H1 (cell line): ENCODE measurements around the gene MYH10. TPM values are rescaled to one million over a fixed set of nuclear protein-coding genes. Genes with fewer than 3 reads are reported as not detected.

Experiments
- CTCF ChIA-PET: fragments of 300-600 bp; sonication (Branson Sonifier 250); formaldehyde crosslinking; loops from one replicate; lab custom pipeline; 2021; ENCODE audit not compliant: partially characterized antibody; lab: Charles Lee
- POLR2A ChIA-PET: fragments of 300-600 bp; sonication (Branson Sonifier 250); formaldehyde crosslinking; loops from one replicate; lab custom pipeline; 2021; ENCODE audit warnings: inconsistent platforms; ENCODE audit not compliant: partially characterized antibody; lab: Charles Lee
- DNase-seq, 2 experiments: peaks; one replicate each; pipeline versions ENCODE4 v3.0.0 to v3.0.0-alpha.2; 2010 to 2022; ENCODE audit warnings: low spot score in 2 of 2, low read depth in 1 of 2, mixed read lengths in 1 of 2
- FAIRE-seq: peaks from 2 replicates; lab custom pipeline; 2011; peaks lifted over from hg19 to GRCh38; lab: Jason Lieb, UNC
- H2AFZ ChIP-seq: 2 replicates; pipeline ENCODE4 v1.8.1; 2012; ENCODE audit warnings: low read length, inconsistent platforms
- H2AK5ac ChIP-seq: 2 replicates; pipeline ENCODE4 v1.6.1; 2013; ENCODE audit warnings: low read depth, low read length
- H2BK120ac ChIP-seq: replicated peaks from 2 replicates; pipeline ENCODE3; 2013; ENCODE audit warnings: low read depth, low read length, inconsistent platforms
- H2BK12ac ChIP-seq: 2 replicates; pipeline ENCODE4 v1.6.1; 2013; ENCODE audit warnings: low read depth, low read length
- H2BK15ac ChIP-seq: 2 replicates; pipeline ENCODE4 v1.6.1; 2013; ENCODE audit warnings: low read length
- H2BK20ac ChIP-seq: 2 replicates; pipeline ENCODE4 v1.6.1; 2013; ENCODE audit warnings: low read length
- H2BK5ac ChIP-seq: 2 replicates; pipeline ENCODE4 v1.6.1; 2013; ENCODE audit warnings: low read depth, low read length
- H3K14ac ChIP-seq: 2 replicates; pipeline ENCODE4 v1.6.1; 2013; ENCODE audit warnings: inconsistent platforms; ENCODE audit not compliant: insufficient read length
- H3K18ac ChIP-seq: 2 replicates; pipeline ENCODE4 v1.6.1; 2013; ENCODE audit warnings: low read length; ENCODE audit errors: extremely low read depth
- H3K23ac ChIP-seq: 2 replicates; pipeline ENCODE4 v1.6.1; 2013; ENCODE audit warnings: inconsistent platforms; ENCODE audit not compliant: insufficient read length
- H3K23me2 ChIP-seq: 2 replicates; pipeline ENCODE4 v1.6.1; 2013; ENCODE audit warnings: low read depth, low read length
- H3K27ac ChIP-seq: 2 replicates; pipeline ENCODE4 v1.6.1; 2011; ENCODE audit warnings: low read depth, low read length, inconsistent platforms
- H3K27me3 ChIP-seq, 4 experiments: replicated peaks in 1 of 4; 1 replicate in 1 of 4; 2 replicates in 3 of 4; pipeline versions ENCODE4 v1.6.1 to v1.8.1; 2011 to 2013; ENCODE audit warnings: low read length in 3 of 4, mild to moderate bottlenecking in 3 of 4, inconsistent platforms in 2 of 4, mixed read lengths in 2 of 4, moderate library complexity in 1 of 4; ENCODE audit not compliant: control insufficient read depth in 3 of 4, insufficient read depth in 3 of 4; ENCODE audit errors: extremely low read depth in 1 of 4
- H3K36me3 ChIP-seq, 4 experiments: 2 replicates each; pipeline versions ENCODE4 v1.6.1 to v1.8.1; 2011 to 2013; ENCODE audit warnings: mild to moderate bottlenecking in 4 of 4, low read length in 3 of 4, moderate library complexity in 2 of 4, control low read depth in 1 of 4, inconsistent platforms in 1 of 4; ENCODE audit not compliant: insufficient read depth in 4 of 4, control insufficient read depth in 2 of 4
- H3K4ac ChIP-seq: replicated peaks from 2 replicates; pipeline ENCODE3; 2013; ENCODE audit warnings: low read length, low read depth, mixed read lengths, inconsistent platforms; ENCODE audit not compliant: insufficient read length
- H3K4me1 ChIP-seq, 4 experiments: replicated peaks in 1 of 4; 1 replicate in 1 of 4; 2 replicates in 3 of 4; pipeline versions ENCODE4 v1.6.1 to v1.8.1; 2011 to 2013; ENCODE audit warnings: low read length in 3 of 4, inconsistent platforms in 2 of 4, mixed read lengths in 1 of 4; ENCODE audit not compliant: insufficient read depth in 4 of 4, control insufficient read depth in 3 of 4
- H3K4me2 ChIP-seq, 2 experiments: 2 replicates each; pipeline versions ENCODE4 v1.6.1 to v1.8.1; 2011 to 2013; ENCODE audit warnings: low read depth in 2 of 2, low read length in 2 of 2, control low read depth in 1 of 2, inconsistent platforms in 1 of 2, mild to moderate bottlenecking in 1 of 2; ENCODE audit not compliant: insufficient read depth in 1 of 2
- H3K4me3 ChIP-seq, 4 experiments: fragments of 200-600, 300-600 bp in 1 of 4; sonication (generic), shearing (Covaris generic), sonication (Bioruptor Twin) in 1 of 4; 2 replicates each; pipeline versions ENCODE4 v1.5.1 to v1.8.1; 2011 to 2016; ENCODE audit warnings: low read length in 4 of 4, low read depth in 3 of 4, control low read depth in 2 of 4, inconsistent platforms in 2 of 4, mild to moderate bottlenecking in 2 of 4, mixed read lengths in 1 of 4, moderate library complexity in 1 of 4; ENCODE audit not compliant: insufficient read depth in 2 of 4; ENCODE audit errors: extremely low read depth in 1 of 4
- H3K56ac ChIP-seq: replicated peaks from 2 replicates; pipeline ENCODE3; 2013; ENCODE audit warnings: low read depth, mild to moderate bottlenecking, mixed read lengths, low read length, inconsistent platforms; ENCODE audit not compliant: insufficient read length
- H3K79me1 ChIP-seq: 2 replicates; pipeline ENCODE4 v1.6.1; 2013; ENCODE audit warnings: low read depth, low read length, control low read depth
- H3K79me2 ChIP-seq, 2 experiments: 2 replicates each; pipeline versions ENCODE4 v1.6.1 to v1.8.1; 2012 to 2013; ENCODE audit warnings: low read length in 2 of 2, mild to moderate bottlenecking in 2 of 2, inconsistent platforms in 1 of 2; ENCODE audit not compliant: insufficient read depth in 2 of 2, control insufficient read depth in 1 of 2
- H3K9ac ChIP-seq, 4 experiments: replicated peaks in 1 of 4; 1 replicate in 1 of 4; 2 replicates in 3 of 4; pipeline versions ENCODE4 v1.6.1 to v1.8.1; 2011 to 2013; ENCODE audit warnings: low read depth in 3 of 4, low read length in 3 of 4, control low read depth in 2 of 4, mild to moderate bottlenecking in 2 of 4, moderate library complexity in 2 of 4, inconsistent platforms in 1 of 4; ENCODE audit errors: extremely low read depth in 1 of 4
- H3K9me3 ChIP-seq, 2 experiments: 2 replicates each; pipeline versions ENCODE4 v1.6.1 to v1.8.1; 2012 to 2013; ENCODE audit warnings: mild to moderate bottlenecking in 2 of 2, moderate library complexity in 2 of 2, control low read depth in 1 of 2, inconsistent platforms in 1 of 2, low read depth in 1 of 2, low read length in 1 of 2, mixed read lengths in 1 of 2; ENCODE audit not compliant: insufficient read depth in 2 of 2
- H4K20me1 ChIP-seq, 2 experiments: replicated peaks in 1 of 2; 2 replicates each; pipeline versions ENCODE3 to v1.8.1; 2011 to 2013; ENCODE audit warnings: inconsistent platforms in 2 of 2, low read length in 2 of 2, mild to moderate bottlenecking in 1 of 2; ENCODE audit not compliant: insufficient read depth in 2 of 2, control insufficient read depth in 1 of 2
- H4K5ac ChIP-seq: 2 replicates; pipeline ENCODE4 v1.6.1; 2013; ENCODE audit warnings: low read length, low read depth, mixed read lengths, inconsistent platforms; ENCODE audit not compliant: insufficient read length
- H4K8ac ChIP-seq: 2 replicates; pipeline ENCODE4 v1.8.0; 2013; ENCODE audit warnings: mild to moderate bottlenecking, moderate library complexity, low read length, inconsistent platforms; ENCODE audit not compliant: insufficient read depth; ENCODE audit errors: extremely low read depth
- H4K91ac ChIP-seq: replicated peaks from 2 replicates; pipeline ENCODE3; 2013; ENCODE audit warnings: low read length, mixed read lengths, inconsistent platforms; ENCODE audit not compliant: insufficient read length
- WGBS, 2 experiments: shearing (Covaris generic) in 1 of 2; methylation state at CpG; one replicate each; pipeline versions ENCODE4 v1.1.6 to v1.1.7; 2013 to 2015; ENCODE audit warnings: low lambda C conversion rate in 2 of 2, mixed read lengths in 2 of 2, inconsistent platforms in 1 of 2, low coverage in 1 of 2, missing lambda C conversion rate in 1 of 2; ENCODE audit not compliant: insufficient replicate concordance in 2 of 2, insufficient coverage in 1 of 2, insufficient read length in 1 of 2; ENCODE audit errors: extremely low coverage in 1 of 2, missing lambda C conversion rate in 1 of 2; 5-methylcytosine and 5-hydroxymethylcytosine counted together
- polyA plus RNA-seq, 7 experiments: library from polyadenylated mRNA; depleted of rRNA in 3 of 7; stranded (reverse) in 5 of 7; unstranded in 2 of 7; fragments of >200 nt in 5 of 7; fragments of 200-250 nt in 2 of 7; gene quantifications; 1 replicate in 5 of 7; 2 replicates in 1 of 7; 4 replicates in 1 of 7; pipeline versions ENCODE4 v1.2.1 to v1.2.3, GENCODE V29; 2011 to 2013; ENCODE audit warnings: missing spikeins in 2 of 7, mixed read lengths in 2 of 7
- total RNA-seq: library from RNA; stranded (reverse); fragmentation: NEBNext Ultra II Directional; extraction: Animal tissue kit (Norgen Biotek cat#: 25700); gene quantifications from 2 replicates; pipeline ENCODE4 v1.2.1, GENCODE V29; 2021
- TF ChIP-seq, protein P1 (sequence below), 3 experiments: IDR thresholded peaks; 1 replicate in 2 of 3; 2 replicates in 1 of 3; pipeline versions ENCODE4 v1.5.1 to v1.6.1; 2011; ENCODE audit warnings: low read length in 3 of 3, mild to moderate bottlenecking in 3 of 3, inconsistent platforms in 2 of 3, low read depth in 1 of 3, moderate library complexity in 1 of 3; ENCODE audit not compliant: insufficient read depth in 1 of 3; ENCODE audit errors: control extremely low read depth in 1 of 3
- TF ChIP-seq, protein P2 (sequence below): IDR thresholded peaks from 2 replicates; pipeline ENCODE4 v1.6.1; 2012; ENCODE audit warnings: low read length, inconsistent platforms

Gene MYH10
- total and polyA plus RNA-seq, 2 of the 8 experiments (the other 6 are each of a cell fraction or from before 2014, with no cell fraction given): 64.1 to 289 TPM

DNA sequence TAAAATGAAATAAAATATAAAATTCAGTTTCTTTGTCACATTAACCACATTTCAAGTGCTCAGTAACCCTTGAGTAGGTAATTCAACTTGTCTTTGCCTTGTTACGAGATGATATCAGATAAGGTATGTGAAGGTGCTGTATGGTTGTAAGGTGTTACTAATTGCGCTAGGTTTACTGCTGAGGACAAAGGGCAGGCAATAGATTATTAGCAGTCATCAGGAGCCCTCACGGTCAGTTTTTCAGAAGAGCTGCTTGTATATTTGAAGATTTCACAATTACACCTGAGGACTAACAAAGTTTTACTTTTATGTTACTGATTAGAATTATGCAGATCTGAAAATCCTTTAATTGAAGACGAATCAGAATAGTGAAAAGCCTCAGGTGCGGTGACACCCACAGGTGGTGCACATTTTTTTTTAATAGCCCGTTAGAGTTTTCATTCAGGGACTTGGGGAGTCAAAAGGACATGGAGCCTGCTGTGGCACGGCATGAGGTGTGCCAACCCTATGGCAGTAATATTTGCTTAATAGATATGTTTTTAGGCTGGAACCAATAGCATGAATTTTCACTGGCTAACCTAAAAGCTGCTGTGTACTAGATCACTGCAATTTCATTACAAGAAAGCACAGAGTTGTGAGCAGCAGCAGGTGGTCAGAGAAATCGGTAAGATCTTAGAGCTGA lies 178.5 kb downstream of the MYH10 start:
- Histone ChIP-seq H2BK20ac (no peak overlapping the region), H3K23me2 (no peaks in the 10 kb centered on the region), H3K23ac (no peak overlapping the region), H3K79me2 (no peaks in the 10 kb centered on the region), H2BK15ac (no peak overlapping the region), H3K14ac (no peak overlapping the region), H2AK5ac (no peak overlapping the region), H4K91ac (no peak overlapping the region), H3K4me3 (no peak overlapping the region), H3K4me2 (no peak overlapping the region), H3K79me1 (no peaks in the 10 kb centered on the region), H4K8ac (no peak overlapping the region), H2BK12ac (no peak overlapping the region), H4K5ac (no peak overlapping the region), H3K9ac (no peak overlapping the region), H3K27me3 (no peaks in the 10 kb centered on the region), H3K56ac (no peak overlapping the region), H3K27ac (no peak overlapping the region), H3K18ac (no peak overlapping the region), H2BK120ac (no peak overlapping the region), H3K4ac (no peak overlapping the region), H3K9me3 (no peaks in the 10 kb centered on the region), H2BK5ac (no peak overlapping the region), H2AFZ (no peak overlapping the region), H3K4me1 (no peaks in the 10 kb centered on the region), H4K20me1 (no peaks in the 10 kb centered on the region), H3K36me3 (peaks cover 10 to 49% (median 19%) of the 10 kb centered on the region in 4 experiments)
- POLR2A ChIA-PET: interaction anchor here (1.0 to 1.5 kb wide), 2 partner anchors 15 to 70 kb away, joined by 3 to 4 read pairs; no protein-coding TSS in a partner anchor
- WGBS, 2 experiments: 81% methylated on average over 8 of the region's 8 CpGs; no CpG with 5 or more reads in 1 of the 2 experiments
- FAIRE-seq (no peak), DNase-seq (no peak)
- TF ChIP-seq, protein P1, sequence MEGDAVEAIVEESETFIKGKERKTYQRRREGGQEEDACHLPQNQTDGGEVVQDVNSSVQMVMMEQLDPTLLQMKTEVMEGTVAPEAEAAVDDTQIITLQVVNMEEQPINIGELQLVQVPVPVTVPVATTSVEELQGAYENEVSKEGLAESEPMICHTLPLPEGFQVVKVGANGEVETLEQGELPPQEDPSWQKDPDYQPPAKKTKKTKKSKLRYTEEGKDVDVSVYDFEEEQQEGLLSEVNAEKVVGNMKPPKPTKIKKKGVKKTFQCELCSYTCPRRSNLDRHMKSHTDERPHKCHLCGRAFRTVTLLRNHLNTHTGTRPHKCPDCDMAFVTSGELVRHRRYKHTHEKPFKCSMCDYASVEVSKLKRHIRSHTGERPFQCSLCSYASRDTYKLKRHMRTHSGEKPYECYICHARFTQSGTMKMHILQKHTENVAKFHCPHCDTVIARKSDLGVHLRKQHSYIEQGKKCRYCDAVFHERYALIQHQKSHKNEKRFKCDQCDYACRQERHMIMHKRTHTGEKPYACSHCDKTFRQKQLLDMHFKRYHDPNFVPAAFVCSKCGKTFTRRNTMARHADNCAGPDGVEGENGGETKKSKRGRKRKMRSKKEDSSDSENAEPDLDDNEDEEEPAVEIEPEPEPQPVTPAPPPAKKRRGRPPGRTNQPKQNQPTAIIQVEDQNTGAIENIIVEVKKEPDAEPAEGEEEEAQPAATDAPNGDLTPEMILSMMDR (IDR thresholded peaks at IDR 0.05; ENCODE audit: control extremely low read depth in 1 of 3, insufficient read depth in 1 of 3, low read depth in 1 of 3, low read length in 3 of 3): no peak
- TF ChIP-seq, protein P2, sequence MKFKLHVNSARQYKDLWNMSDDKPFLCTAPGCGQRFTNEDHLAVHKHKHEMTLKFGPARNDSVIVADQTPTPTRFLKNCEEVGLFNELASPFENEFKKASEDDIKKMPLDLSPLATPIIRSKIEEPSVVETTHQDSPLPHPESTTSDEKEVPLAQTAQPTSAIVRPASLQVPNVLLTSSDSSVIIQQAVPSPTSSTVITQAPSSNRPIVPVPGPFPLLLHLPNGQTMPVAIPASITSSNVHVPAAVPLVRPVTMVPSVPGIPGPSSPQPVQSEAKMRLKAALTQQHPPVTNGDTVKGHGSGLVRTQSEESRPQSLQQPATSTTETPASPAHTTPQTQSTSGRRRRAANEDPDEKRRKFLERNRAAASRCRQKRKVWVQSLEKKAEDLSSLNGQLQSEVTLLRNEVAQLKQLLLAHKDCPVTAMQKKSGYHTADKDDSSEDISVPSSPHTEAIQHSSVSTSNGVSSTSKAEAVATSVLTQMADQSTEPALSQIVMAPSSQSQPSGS: no peak
- CTCF ChIA-PET: interaction anchor here (1.6 kb wide), 1 partner anchor 22 kb away, joined by 5 read pairs; no protein-coding TSS in a partner anchor
